Astrocyte (in vitro differentiated cells and primary cell): ENCODE results near the gene SNRPD3. TPM values are rescaled to one million over a fixed set of nuclear protein-coding genes. Genes with fewer than 3 reads are reported as not detected.

Experiments
- DNase-seq: peaks from one replicate; pipeline ENCODE4 v3.0.0-alpha.2; 2010; ENCODE audit warnings: low read depth
- FAIRE-seq: peaks from 2 replicates; lab custom pipeline; 2011; peaks lifted over from hg19 to GRCh38; lab: Jason Lieb, UNC
- H2AFZ ChIP-seq: 2 replicates; pipeline ENCODE4 v1.6.0; 2012; ENCODE audit warnings: low read depth, low read length, inconsistent platforms
- H3K27ac ChIP-seq: 2 replicates; pipeline ENCODE4 v1.5.1; 2011; ENCODE audit warnings: low read depth, low read length, inconsistent platforms
- H3K27me3 ChIP-seq: 2 replicates; pipeline ENCODE4 v1.6.0; 2011; ENCODE audit warnings: low read length, inconsistent platforms; ENCODE audit not compliant: insufficient read depth
- H3K36me3 ChIP-seq: 2 replicates; pipeline ENCODE4 v1.5.1; 2011; ENCODE audit warnings: low read length, inconsistent platforms; ENCODE audit not compliant: insufficient read depth
- H3K4me1 ChIP-seq: 2 replicates; pipeline ENCODE4 v1.5.1; 2011; ENCODE audit warnings: low read length, inconsistent platforms; ENCODE audit not compliant: insufficient read depth
- H3K4me2 ChIP-seq: 2 replicates; pipeline ENCODE4 v1.6.0; 2012; ENCODE audit warnings: low read length, inconsistent platforms
- H3K4me3 ChIP-seq: 2 replicates; pipeline ENCODE4 v1.5.1; 2011; ENCODE audit warnings: low read depth, mild to moderate bottlenecking, low read length, inconsistent platforms; ENCODE audit not compliant: insufficient read depth
- H3K79me2 ChIP-seq: 2 replicates; pipeline ENCODE4 v1.6.0; 2012; ENCODE audit warnings: mild to moderate bottlenecking, low read length, inconsistent platforms; ENCODE audit not compliant: insufficient read depth
- H3K9ac ChIP-seq: 2 replicates; pipeline ENCODE4 v1.6.0; 2012; ENCODE audit warnings: mild to moderate bottlenecking, low read length, inconsistent platforms
- H3K9me3 ChIP-seq: 2 replicates; pipeline ENCODE4 v1.5.1; 2012; ENCODE audit warnings: low read depth, mild to moderate bottlenecking, low read length, inconsistent platforms; ENCODE audit not compliant: insufficient read depth
- H4K20me1 ChIP-seq: 2 replicates; pipeline ENCODE4 v1.6.0; 2012; ENCODE audit warnings: low read length, inconsistent platforms; ENCODE audit not compliant: insufficient read depth
- H3K27ac Mint-ChIP-seq: one replicate; pipeline ENCODE4 v1.8.0; 2021; ENCODE audit warnings: mild to moderate bottlenecking, mixed read lengths; ENCODE audit not compliant: unreplicated experiment
- H3K27me3 Mint-ChIP-seq: one replicate; pipeline ENCODE4 v1.8.0; 2021; ENCODE audit warnings: low read depth, mixed read lengths; ENCODE audit not compliant: unreplicated experiment
- H3K36me3 Mint-ChIP-seq: one replicate; pipeline ENCODE4 v1.8.0; 2021; ENCODE audit warnings: low read depth, mixed read lengths; ENCODE audit not compliant: unreplicated experiment
- H3K4me1 Mint-ChIP-seq: one replicate; pipeline ENCODE4 v1.8.0; 2021; ENCODE audit warnings: low read depth, mixed read lengths; ENCODE audit not compliant: unreplicated experiment
- H3K4me3 Mint-ChIP-seq: one replicate; pipeline ENCODE4 v1.8.0; 2021; ENCODE audit warnings: mild to moderate bottlenecking, moderate library complexity, mixed read lengths; ENCODE audit not compliant: unreplicated experiment
- H3K9me3 Mint-ChIP-seq: one replicate; pipeline ENCODE4 v1.8.0; 2021; ENCODE audit warnings: mild to moderate bottlenecking, mixed read lengths; ENCODE audit not compliant: unreplicated experiment
- EZH2 ChIP-seq: IDR thresholded peaks from 2 replicates; pipeline ENCODE4 v1.6.1; 2012; ENCODE audit warnings: mild to moderate bottlenecking, low read length, inconsistent platforms; ENCODE audit not compliant: insufficient read depth
- total RNA-seq: library from RNA; stranded (reverse); gene quantifications from 2 replicates; pipeline ENCODE4 v1.2.1, GENCODE V29; 2021
- TF ChIP-seq, protein P1 (sequence below): IDR thresholded peaks from 2 replicates; pipeline ENCODE4 v1.5.1; 2011; ENCODE audit warnings: low read depth, mild to moderate bottlenecking, inconsistent platforms, low read length, moderate library complexity; ENCODE audit not compliant: insufficient read depth

Gene SNRPD3
- total RNA-seq, 1 donor from 2014 or later, result 97.3 TPM

- Histone ChIP-seq H3K36me3 (no peaks in the 10 kb centered on the region), H4K20me1 (no peaks in the 10 kb centered on the region), H3K9ac (no peak overlapping the region), H3K9me3 (no peaks in the 10 kb centered on the region), H3K4me1 (no peaks in the 10 kb centered on the region), H3K79me2 (no peaks in the 10 kb centered on the region), H2AFZ (no peak overlapping the region), H3K4me3 (no peak overlapping the region), H3K27me3 (peaks cover 2% of the 10 kb centered on the region), H3K4me2 (no peak overlapping the region), H3K27ac (no peak overlapping the region)
- no peak for FAIRE-seq
- TF ChIP-seq, protein P1, sequence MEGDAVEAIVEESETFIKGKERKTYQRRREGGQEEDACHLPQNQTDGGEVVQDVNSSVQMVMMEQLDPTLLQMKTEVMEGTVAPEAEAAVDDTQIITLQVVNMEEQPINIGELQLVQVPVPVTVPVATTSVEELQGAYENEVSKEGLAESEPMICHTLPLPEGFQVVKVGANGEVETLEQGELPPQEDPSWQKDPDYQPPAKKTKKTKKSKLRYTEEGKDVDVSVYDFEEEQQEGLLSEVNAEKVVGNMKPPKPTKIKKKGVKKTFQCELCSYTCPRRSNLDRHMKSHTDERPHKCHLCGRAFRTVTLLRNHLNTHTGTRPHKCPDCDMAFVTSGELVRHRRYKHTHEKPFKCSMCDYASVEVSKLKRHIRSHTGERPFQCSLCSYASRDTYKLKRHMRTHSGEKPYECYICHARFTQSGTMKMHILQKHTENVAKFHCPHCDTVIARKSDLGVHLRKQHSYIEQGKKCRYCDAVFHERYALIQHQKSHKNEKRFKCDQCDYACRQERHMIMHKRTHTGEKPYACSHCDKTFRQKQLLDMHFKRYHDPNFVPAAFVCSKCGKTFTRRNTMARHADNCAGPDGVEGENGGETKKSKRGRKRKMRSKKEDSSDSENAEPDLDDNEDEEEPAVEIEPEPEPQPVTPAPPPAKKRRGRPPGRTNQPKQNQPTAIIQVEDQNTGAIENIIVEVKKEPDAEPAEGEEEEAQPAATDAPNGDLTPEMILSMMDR, result no peak
- no peak for TF ChIP-seq EZH2
- Mint-ChIP-seq H3K9me3 (no peaks in the 10 kb centered on the region), H3K36me3 (no peaks in the 10 kb centered on the region), H3K27ac (no peak overlapping the region), H3K4me1 (no peaks in the 10 kb centered on the region), H3K4me3 (no peak overlapping the region), H3K27me3 (peaks cover 4% of the 10 kb centered on the region)
- no peak for DNase-seq
These were observed 23.7 kb upstream of the SNRPD3 start for GRCh38 chr22:24532075-24532474.

DNA sequence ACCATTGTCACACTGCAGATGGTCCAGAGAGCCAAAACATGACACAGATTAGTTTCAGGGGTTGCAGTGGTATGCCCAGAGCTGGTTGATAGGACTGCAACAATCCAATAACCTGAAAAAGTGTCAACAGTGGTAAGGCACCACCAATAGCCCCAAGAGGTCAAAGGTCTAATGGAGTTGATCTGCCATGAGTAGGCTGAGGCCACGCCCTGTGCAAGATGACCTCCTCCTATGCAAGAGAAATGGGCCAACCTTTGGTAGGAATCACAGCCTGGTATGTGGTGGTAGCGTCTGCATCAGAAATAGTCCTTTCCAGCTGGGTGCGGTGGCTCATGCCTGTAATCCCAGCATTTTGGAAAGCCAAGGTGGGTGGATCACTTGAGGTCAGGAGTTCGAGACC, 20.5 kb upstream of the SNRPD3 start:
- Histone ChIP-seq H4K20me1 (no peaks in the 10 kb centered on the region), H3K79me2 (no peaks in the 10 kb centered on the region), H3K27ac (no peak overlapping the region), H3K9me3 (no peaks in the 10 kb centered on the region), H3K4me2 (no peak overlapping the region), H3K27me3 (peaks cover 2% of the 10 kb centered on the region), H3K9ac (no peak overlapping the region), H2AFZ (no peak overlapping the region), H3K36me3 (no peaks in the 10 kb centered on the region), H3K4me1 (no peaks in the 10 kb centered on the region), H3K4me3 (no peak overlapping the region)
- H3K9me3 Mint-ChIP-seq, result no peaks in the 10 kb centered on the region
- FAIRE-seq (no peak), DNase-seq (no peak)
- peaks cover 9% of the 10 kb centered on the region for H3K36me3 Mint-ChIP-seq
- no peak overlapping the region for H3K27ac Mint-ChIP-seq
- H3K4me1 Mint-ChIP-seq, result no peaks in the 10 kb centered on the region
- H3K4me3 Mint-ChIP-seq, result no peak overlapping the region
- TF ChIP-seq, protein P1, result no peak
- TF ChIP-seq EZH2, result no peak
- H3K27me3 Mint-ChIP-seq, result peaks cover 4% of the 10 kb centered on the region

- H3K27me3 Mint-ChIP-seq, result peaks cover 4% of the 10 kb centered on the region
- Histone ChIP-seq H3K4me1 (no peaks in the 10 kb centered on the region), H3K27ac (no peak overlapping the region), H4K20me1 (peaks cover 7% of the 10 kb centered on the region), H3K9me3 (no peaks in the 10 kb centered on the region), H3K36me3 (peaks cover 4% of the 10 kb centered on the region), H3K79me2 (no peaks in the 10 kb centered on the region), H2AFZ (no peak overlapping the region), H3K4me3 (no peak overlapping the region), H3K27me3 (peaks cover 2% of the 10 kb centered on the region), H3K4me2 (no peak overlapping the region), H3K9ac (no peak overlapping the region)
- TF ChIP-seq, protein P1, result no peak
- TF ChIP-seq EZH2, result no peak
- no peaks in the 10 kb centered on the region for H3K9me3 Mint-ChIP-seq
- H3K36me3 Mint-ChIP-seq, result peaks cover 11% of the 10 kb centered on the region
- DNase-seq, result no peak
- H3K4me1 Mint-ChIP-seq, result no peaks in the 10 kb centered on the region
- no peak overlapping the region for H3K27ac Mint-ChIP-seq
- H3K4me3 Mint-ChIP-seq, result no peak overlapping the region
- no peak for FAIRE-seq
These were observed 19.7 kb upstream of the SNRPD3 start for GRCh38 chr22:24536089-24536488.
